ENCODE data around the gene KCTD18. TPM values are rescaled to one million over a fixed set of nuclear protein-coding genes. Genes with fewer than 3 reads are reported as not detected.

The KCTD18 gene
- total RNA-seq, 2 experiments from 2014 or later: 18.9 to 19.8 TPM

DNA sequence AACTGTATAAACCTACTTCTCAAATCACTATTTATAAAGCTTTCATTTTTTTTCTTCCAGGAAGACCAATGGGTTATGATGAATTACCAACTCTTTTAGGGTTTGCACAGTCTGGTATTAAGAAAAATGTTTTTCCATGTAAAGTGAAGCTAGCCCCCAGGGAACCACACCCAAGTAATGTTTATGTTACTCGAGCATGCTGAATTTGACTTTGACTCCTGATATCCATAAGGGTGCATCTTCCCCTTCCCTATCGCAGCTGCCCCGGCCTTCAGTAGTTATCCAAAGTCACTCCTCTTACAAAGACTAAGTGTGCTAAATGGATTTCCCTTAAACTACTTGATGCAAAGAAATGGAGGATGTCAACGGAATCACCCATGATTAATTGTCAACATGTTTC lies 21.7 kb downstream of the KCTD18 start:
- no peaks in the 10 kb centered on the region for H3K9me3 ChIP-seq (ENCODE audit: control insufficient read depth in 1 of 2, insufficient read depth in 1 of 2, low read length in 2 of 2)
- ATAC-seq (ENCODE audit: poor library complexity): no peak
- intact Hi-C loops (cut with DNase I, micrococcal nuclease): no loop called here
- no peak for TF ChIP-seq CTCF (IDR thresholded peaks at IDR 0.05)
- H3K4me3 ChIP-seq (ENCODE audit: low read length): no peak overlapping the region
- DNase-seq: no peak
- Mint-ChIP-seq H3K36me3 (ENCODE audit: low read depth) (peaks cover 41% of the 10 kb centered on the region), H3K27ac (no peak overlapping the region), H3K4me1 (ENCODE audit: low read depth) (no peaks in the 10 kb centered on the region), H3K9me3 (no peaks in the 10 kb centered on the region), H3K4me3 (no peak overlapping the region), H3K27me3 (no peaks in the 10 kb centered on the region)
- H3K36me3 ChIP-seq (ENCODE audit: insufficient read depth, low read length): peaks cover 34% of the 10 kb centered on the region
- CTCF ChIA-PET: interaction anchor here (1.7 kb wide), 1 partner anchor 22 kb away, joined by 4 read pairs; the partner anchor contains the start of gene KCTD18
- H3K4me1 ChIP-seq (ENCODE audit: insufficient read depth, low read length): no peaks in the 10 kb centered on the region
- POLR2A ChIA-PET: no interaction called here
- H3K27me3 ChIP-seq (ENCODE audit: control insufficient read depth in 1 of 2, insufficient read depth in 2 of 2, low read length in 2 of 2): no peaks in the 10 kb centered on the region
- H3K27ac ChIP-seq (ENCODE audit: low read depth in 1 of 2, low read length in 2 of 2): no peak overlapping the region

DNA sequence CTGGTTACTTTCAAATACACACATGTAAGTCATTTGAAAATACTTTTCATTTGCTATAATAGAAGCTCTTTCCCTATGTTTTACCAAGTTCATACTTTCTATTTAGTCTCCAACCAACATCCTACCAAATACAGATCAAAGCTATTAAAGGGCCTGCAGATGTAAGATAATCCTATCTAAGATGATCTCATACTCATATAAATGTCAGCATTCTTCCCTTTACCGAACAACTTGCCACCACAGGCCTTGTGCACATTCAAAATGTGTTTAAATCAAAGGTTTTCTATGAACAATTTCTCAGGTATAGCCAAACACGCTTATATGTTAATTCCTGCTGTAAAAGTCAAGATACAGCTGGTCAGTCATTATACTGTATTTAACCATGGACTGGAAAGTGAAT lies 23.3 kb downstream of the KCTD18 start:
- Mint-ChIP-seq H3K4me3 (no peak overlapping the region), H3K9me3 (no peaks in the 10 kb centered on the region), H3K36me3 (ENCODE audit: low read depth) (peaks cover 24% of the 10 kb centered on the region), H3K27me3 (no peaks in the 10 kb centered on the region), H3K27ac (no peak overlapping the region), H3K4me1 (ENCODE audit: low read depth) (no peaks in the 10 kb centered on the region)
- H3K4me3 ChIP-seq (ENCODE audit: low read length): no peak overlapping the region
- H3K36me3 ChIP-seq (ENCODE audit: insufficient read depth, low read length): peaks cover 18% of the 10 kb centered on the region
- no peaks in the 10 kb centered on the region for H3K9me3 ChIP-seq (ENCODE audit: control insufficient read depth in 1 of 2, insufficient read depth in 1 of 2, low read length in 2 of 2)
- DNase-seq: no peak
- H3K27ac ChIP-seq (ENCODE audit: low read depth in 1 of 2, low read length in 2 of 2): no peak overlapping the region
- no peak for ATAC-seq (ENCODE audit: poor library complexity)
- CTCF ChIA-PET: no interaction called here
- peaks cover 1% of the 10 kb centered on the region for H3K4me1 ChIP-seq (ENCODE audit: insufficient read depth, low read length)
- POLR2A ChIA-PET: interaction anchor here (0.7 kb wide), 1 partner anchor 1808 kb away, joined by 3 read pairs; no protein-coding TSS in a partner anchor
- TF ChIP-seq CTCF (IDR thresholded peaks at IDR 0.05): no peak
- intact Hi-C loops (cut with DNase I, micrococcal nuclease): no loop called here
- no peaks in the 10 kb centered on the region for H3K27me3 ChIP-seq (ENCODE audit: control insufficient read depth in 1 of 2, insufficient read depth in 2 of 2, low read length in 2 of 2)

DNA sequence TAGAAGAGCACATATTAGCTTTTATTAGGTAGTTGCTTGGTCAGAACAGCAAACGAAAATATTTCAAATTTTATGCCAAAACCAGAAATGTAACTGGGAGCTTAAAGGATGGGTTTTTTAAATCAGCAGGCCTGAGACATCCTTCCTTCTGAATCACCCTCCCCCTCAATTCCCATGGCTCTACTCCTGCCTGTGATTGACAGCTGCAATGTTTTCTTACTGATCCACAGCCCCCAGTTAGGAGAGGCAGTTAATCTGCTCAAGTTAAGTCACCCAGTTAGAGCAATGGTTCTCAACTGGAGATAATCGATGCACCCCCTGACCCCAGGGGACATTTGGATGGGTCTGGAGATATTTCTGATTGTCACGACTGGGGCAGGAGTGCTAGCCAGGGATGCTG lies 24.9 kb downstream of the KCTD18 start:
- CTCF ChIA-PET: interaction anchor here (1.0 kb wide), 1 partner anchor 13 kb away, joined by 3 read pairs; no protein-coding TSS in a partner anchor
- no peak overlapping the region for H3K27ac ChIP-seq (ENCODE audit: low read depth in 1 of 2, low read length in 2 of 2)
- Mint-ChIP-seq H3K27me3 (no peaks in the 10 kb centered on the region), H3K4me1 (ENCODE audit: low read depth) (no peaks in the 10 kb centered on the region), H3K27ac (no peak overlapping the region), H3K9me3 (no peaks in the 10 kb centered on the region), H3K36me3 (ENCODE audit: low read depth) (peaks cover 10% of the 10 kb centered on the region), H3K4me3 (no peak overlapping the region)
- intact Hi-C loops (cut with DNase I, micrococcal nuclease): no loop called here
- POLR2A ChIA-PET: no interaction called here
- DNase-seq (no peak), ATAC-seq (ENCODE audit: poor library complexity) (no peak)
- H3K4me1 ChIP-seq (ENCODE audit: insufficient read depth, low read length): peaks cover 5% of the 10 kb centered on the region
- no peak overlapping the region for H3K4me3 ChIP-seq (ENCODE audit: low read length)
- no peaks in the 10 kb centered on the region for H3K27me3 ChIP-seq (ENCODE audit: control insufficient read depth in 1 of 2, insufficient read depth in 2 of 2, low read length in 2 of 2)
- TF ChIP-seq CTCF (IDR thresholded peaks at IDR 0.05): no peak
- peaks cover 5% of the 10 kb centered on the region for H3K36me3 ChIP-seq (ENCODE audit: insufficient read depth, low read length)
- no peaks in the 10 kb centered on the region for H3K9me3 ChIP-seq (ENCODE audit: control insufficient read depth in 1 of 2, insufficient read depth in 1 of 2, low read length in 2 of 2)

Data from CD4-positive, alpha-beta T cell (primary cell).